Measurements from ENCODE around the gene RAB3C. TPM values are rescaled to one million over a fixed set of nuclear protein-coding genes. Genes with fewer than 3 reads are reported as not detected.

The RAB3C gene
- total RNA-seq, 1 donor from 2014 or later = 0.45 TPM

DNA sequence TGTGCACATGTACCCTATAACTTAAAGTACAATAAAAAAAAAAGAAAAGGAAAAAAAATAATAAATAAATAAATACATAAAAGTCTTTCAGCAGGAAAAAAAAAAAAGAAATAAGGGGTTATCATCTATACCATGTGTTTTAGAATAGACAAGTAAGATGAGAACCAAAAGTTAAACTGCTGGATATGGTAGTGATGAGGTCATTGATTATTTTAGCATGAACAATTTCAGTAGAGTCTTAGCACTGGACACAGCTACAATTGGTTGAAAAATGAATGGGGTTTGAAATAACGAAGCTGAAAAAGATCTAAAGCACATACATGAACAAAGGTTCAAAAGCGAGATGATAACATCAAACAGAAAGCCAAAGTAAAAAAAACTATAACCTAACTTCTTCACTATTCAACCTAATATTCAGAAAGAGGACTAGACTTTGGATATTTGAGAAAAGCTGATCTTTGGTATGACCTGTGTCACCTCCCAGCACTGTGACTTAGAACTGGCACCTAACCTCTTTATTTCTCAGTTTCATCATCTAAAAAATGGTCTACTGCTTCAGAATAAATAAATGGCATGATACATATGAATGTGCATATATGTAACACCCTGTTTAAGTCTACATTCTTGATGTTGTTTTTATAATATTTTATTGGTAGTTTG lies 133.3 kb downstream of the RAB3C start:
- Histone ChIP-seq H3K27me3 (ENCODE audit: insufficient read depth, low read length) (no peaks in the 10 kb centered on the region), H3K79me2 (ENCODE audit: insufficient read depth, low read length) (no peaks in the 10 kb centered on the region), H3K36me3 (ENCODE audit: insufficient read depth, low read length) (no peaks in the 10 kb centered on the region), H3K9ac (ENCODE audit: low read length) (no peak overlapping the region), H2AFZ (ENCODE audit: low read depth, low read length) (no peak overlapping the region), H3K27ac (ENCODE audit: low read depth, low read length) (no peak overlapping the region), H4K20me1 (ENCODE audit: insufficient read depth, low read length) (no peaks in the 10 kb centered on the region), H3K4me2 (ENCODE audit: low read length) (no peak overlapping the region), H3K4me1 (ENCODE audit: insufficient read depth, low read length) (no peaks in the 10 kb centered on the region), H3K4me3 (ENCODE audit: insufficient read depth, low read depth, low read length) (no peak overlapping the region), H3K9me3 (ENCODE audit: insufficient read depth, low read depth, low read length) (no peaks in the 10 kb centered on the region)
- Mint-ChIP-seq H3K36me3 (ENCODE audit: low read depth, unreplicated experiment) (no peaks in the 10 kb centered on the region), H3K9me3 (ENCODE audit: unreplicated experiment) (peaks cover 2% of the 10 kb centered on the region), H3K4me3 (ENCODE audit: unreplicated experiment) (no peak overlapping the region), H3K27ac (ENCODE audit: unreplicated experiment) (no peak overlapping the region), H3K27me3 (ENCODE audit: low read depth, unreplicated experiment) (peaks cover 6% of the 10 kb centered on the region), H3K4me1 (ENCODE audit: low read depth, unreplicated experiment) (no peaks in the 10 kb centered on the region)
- DNase-seq (ENCODE audit: low read depth) (no peak), FAIRE-seq (no peak)
- TF ChIP-seq EZH2 (IDR thresholded peaks at IDR 0.05; ENCODE audit: insufficient read depth, low read length) = no peak
- TF ChIP-seq, protein P1, sequence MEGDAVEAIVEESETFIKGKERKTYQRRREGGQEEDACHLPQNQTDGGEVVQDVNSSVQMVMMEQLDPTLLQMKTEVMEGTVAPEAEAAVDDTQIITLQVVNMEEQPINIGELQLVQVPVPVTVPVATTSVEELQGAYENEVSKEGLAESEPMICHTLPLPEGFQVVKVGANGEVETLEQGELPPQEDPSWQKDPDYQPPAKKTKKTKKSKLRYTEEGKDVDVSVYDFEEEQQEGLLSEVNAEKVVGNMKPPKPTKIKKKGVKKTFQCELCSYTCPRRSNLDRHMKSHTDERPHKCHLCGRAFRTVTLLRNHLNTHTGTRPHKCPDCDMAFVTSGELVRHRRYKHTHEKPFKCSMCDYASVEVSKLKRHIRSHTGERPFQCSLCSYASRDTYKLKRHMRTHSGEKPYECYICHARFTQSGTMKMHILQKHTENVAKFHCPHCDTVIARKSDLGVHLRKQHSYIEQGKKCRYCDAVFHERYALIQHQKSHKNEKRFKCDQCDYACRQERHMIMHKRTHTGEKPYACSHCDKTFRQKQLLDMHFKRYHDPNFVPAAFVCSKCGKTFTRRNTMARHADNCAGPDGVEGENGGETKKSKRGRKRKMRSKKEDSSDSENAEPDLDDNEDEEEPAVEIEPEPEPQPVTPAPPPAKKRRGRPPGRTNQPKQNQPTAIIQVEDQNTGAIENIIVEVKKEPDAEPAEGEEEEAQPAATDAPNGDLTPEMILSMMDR (IDR thresholded peaks at IDR 0.05; ENCODE audit: insufficient read depth, low read depth, low read length) = no peak

DNA sequence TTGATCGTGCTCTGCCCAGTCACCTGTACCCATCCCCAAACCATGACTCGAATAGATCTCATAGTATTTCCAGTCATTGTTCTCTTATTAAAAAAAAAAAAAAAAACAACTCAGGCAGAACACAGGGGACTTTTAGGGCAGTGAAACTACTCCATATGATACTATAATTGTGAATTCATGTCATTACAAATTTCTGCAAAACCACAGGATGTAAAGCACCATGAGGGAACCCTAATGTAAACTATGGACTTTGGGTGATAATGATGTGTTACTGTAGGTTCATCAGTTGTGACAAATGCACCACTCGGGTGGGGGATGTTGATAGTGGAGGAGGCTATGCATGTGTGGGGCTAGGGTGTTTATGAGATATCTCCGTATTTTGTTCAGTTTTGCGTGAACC lies 133.8 kb downstream of the RAB3C start:
- Histone ChIP-seq H3K4me3 (ENCODE audit: insufficient read depth, low read depth, low read length) (no peak overlapping the region), H3K36me3 (ENCODE audit: insufficient read depth, low read length) (no peaks in the 10 kb centered on the region), H3K4me2 (ENCODE audit: low read length) (no peak overlapping the region), H3K79me2 (ENCODE audit: insufficient read depth, low read length) (no peaks in the 10 kb centered on the region), H4K20me1 (ENCODE audit: insufficient read depth, low read length) (no peaks in the 10 kb centered on the region), H3K27ac (ENCODE audit: low read depth, low read length) (no peak overlapping the region), H3K9ac (ENCODE audit: low read length) (no peak overlapping the region), H2AFZ (ENCODE audit: low read depth, low read length) (no peak overlapping the region), H3K9me3 (ENCODE audit: insufficient read depth, low read depth, low read length) (no peaks in the 10 kb centered on the region), H3K27me3 (ENCODE audit: insufficient read depth, low read length) (no peaks in the 10 kb centered on the region), H3K4me1 (ENCODE audit: insufficient read depth, low read length) (no peaks in the 10 kb centered on the region)
- Mint-ChIP-seq H3K27me3 (ENCODE audit: low read depth, unreplicated experiment) (peaks cover 6% of the 10 kb centered on the region), H3K27ac (ENCODE audit: unreplicated experiment) (no peak overlapping the region), H3K4me1 (ENCODE audit: low read depth, unreplicated experiment) (no peaks in the 10 kb centered on the region), H3K4me3 (ENCODE audit: unreplicated experiment) (no peak overlapping the region), H3K9me3 (ENCODE audit: unreplicated experiment) (peaks cover 2% of the 10 kb centered on the region), H3K36me3 (ENCODE audit: low read depth, unreplicated experiment) (no peaks in the 10 kb centered on the region)
- TF ChIP-seq, protein P1 (IDR thresholded peaks at IDR 0.05; ENCODE audit: insufficient read depth, low read depth, low read length) = no peak
- TF ChIP-seq EZH2 (IDR thresholded peaks at IDR 0.05; ENCODE audit: insufficient read depth, low read length) = no peak
- FAIRE-seq (no peak), DNase-seq (ENCODE audit: low read depth) (no peak)

DNA sequence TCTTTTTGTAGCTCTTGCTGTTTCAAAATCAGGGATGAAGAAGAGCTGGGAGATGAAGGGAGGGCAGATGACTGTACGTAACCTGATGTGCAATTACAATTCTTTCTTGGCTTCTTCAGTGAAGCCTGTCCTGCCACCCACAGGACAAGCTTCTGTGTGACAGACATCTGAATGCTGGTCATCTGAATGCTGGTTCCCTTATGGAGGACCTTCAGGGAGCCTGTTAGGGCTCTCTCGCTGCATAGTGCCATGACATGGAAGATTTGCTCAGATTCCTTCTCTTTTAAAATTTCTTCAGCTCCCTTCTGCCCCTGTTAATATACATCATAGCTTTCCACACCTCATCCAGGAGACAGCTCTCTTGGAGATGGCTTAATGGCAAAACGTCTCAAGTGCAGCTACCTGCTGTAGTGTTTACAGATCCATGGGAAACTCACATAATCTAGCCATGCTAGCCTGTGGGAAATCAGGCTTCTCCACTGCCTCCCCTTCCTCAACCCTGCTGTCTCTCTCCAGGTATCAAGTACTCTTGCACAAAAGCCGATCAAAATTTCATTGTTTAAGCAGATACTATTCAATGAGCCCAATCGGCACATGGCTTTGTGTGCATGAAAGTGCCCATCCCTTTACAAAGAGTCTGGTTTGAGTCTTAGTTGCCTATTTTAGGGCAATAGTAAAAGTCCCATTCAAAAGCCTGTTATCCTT lies 134.6 kb downstream of the RAB3C start:
- no peaks in the 10 kb centered on the region for H3K9me3 ChIP-seq (ENCODE audit: insufficient read depth, low read depth, low read length)
- no peaks in the 10 kb centered on the region for H3K27me3 ChIP-seq (ENCODE audit: insufficient read depth, low read length)
- TF ChIP-seq, protein P1 (IDR thresholded peaks at IDR 0.05; ENCODE audit: insufficient read depth, low read depth, low read length) = no peak
- no peak for TF ChIP-seq EZH2 (IDR thresholded peaks at IDR 0.05; ENCODE audit: insufficient read depth, low read length)
- no peak overlapping the region for H3K27ac ChIP-seq (ENCODE audit: low read depth, low read length)
- Mint-ChIP-seq H3K27me3 (ENCODE audit: low read depth, unreplicated experiment) (peaks cover 6% of the 10 kb centered on the region), H3K9me3 (ENCODE audit: unreplicated experiment) (peaks cover 2% of the 10 kb centered on the region), H3K4me3 (ENCODE audit: unreplicated experiment) (no peak overlapping the region), H3K27ac (ENCODE audit: unreplicated experiment) (no peak overlapping the region), H3K4me1 (ENCODE audit: low read depth, unreplicated experiment) (no peaks in the 10 kb centered on the region), H3K36me3 (ENCODE audit: low read depth, unreplicated experiment) (no peaks in the 10 kb centered on the region)
- no peaks in the 10 kb centered on the region for H3K4me1 ChIP-seq (ENCODE audit: insufficient read depth, low read length)
- DNase-seq (ENCODE audit: low read depth) (no peak), FAIRE-seq (no peak)
- no peaks in the 10 kb centered on the region for H3K36me3 ChIP-seq (ENCODE audit: insufficient read depth, low read length)
- no peak overlapping the region for H3K4me3 ChIP-seq (ENCODE audit: insufficient read depth, low read depth, low read length)
- no peak overlapping the region for H2AFZ ChIP-seq (ENCODE audit: low read depth, low read length)
- H3K79me2 ChIP-seq (ENCODE audit: insufficient read depth, low read length) = no peaks in the 10 kb centered on the region
- no peaks in the 10 kb centered on the region for H4K20me1 ChIP-seq (ENCODE audit: insufficient read depth, low read length)
- H3K9ac ChIP-seq (ENCODE audit: low read length) = no peak overlapping the region
- no peak overlapping the region for H3K4me2 ChIP-seq (ENCODE audit: low read length)
